A549 (cell line): ENCODE data around the gene MYCBP.

Experiments used
- CTCF ChIP-seq: fragments of >200 bp; sonication (Bioruptor Twin); formaldehyde crosslinking; IDR thresholded peaks from 3 replicates; pipeline ENCODE4 v1.5.1; 2016
- RFX5 ChIP-seq: fragments of 450-650 bp; IDR thresholded peaks from 2 replicates; pipeline ENCODE4 v1.7.1; 2014; ENCODE audit warnings: antibody characterized with exemption, mild to moderate bottlenecking, moderate library complexity

GRCh38 chr1:38899560-38899959 is 26.4 kb upstream of the MYCBP start:
- TF ChIP-seq CTCF (no peak), RFX5 (no peak)
